Loucy (cell line): ENCODE results near the gene ZNF716.
A peak's percentile ranks its signal among the peaks of the same experiment; 100 is the strongest.

ENCODE experiments used
- EZH2phosphoT487 ChIP-seq: fragments of 200-600 bp; IDR thresholded peaks from 2 replicates; pipeline ENCODE4 v1.6.1; 2018; ENCODE audit warnings: antibody characterized with exemption, mild to moderate bottlenecking, moderate library complexity, borderline replicate concordance
- TF ChIP-seq, protein P1 (sequence below): fragments of 200-600 bp; sonication (generic); conservative IDR thresholded peaks from 2 replicates; pipeline ENCODE4 v1.5.1; 2014; ENCODE audit warnings: mild to moderate bottlenecking, antibody characterized with exemption, low read length

DNA sequence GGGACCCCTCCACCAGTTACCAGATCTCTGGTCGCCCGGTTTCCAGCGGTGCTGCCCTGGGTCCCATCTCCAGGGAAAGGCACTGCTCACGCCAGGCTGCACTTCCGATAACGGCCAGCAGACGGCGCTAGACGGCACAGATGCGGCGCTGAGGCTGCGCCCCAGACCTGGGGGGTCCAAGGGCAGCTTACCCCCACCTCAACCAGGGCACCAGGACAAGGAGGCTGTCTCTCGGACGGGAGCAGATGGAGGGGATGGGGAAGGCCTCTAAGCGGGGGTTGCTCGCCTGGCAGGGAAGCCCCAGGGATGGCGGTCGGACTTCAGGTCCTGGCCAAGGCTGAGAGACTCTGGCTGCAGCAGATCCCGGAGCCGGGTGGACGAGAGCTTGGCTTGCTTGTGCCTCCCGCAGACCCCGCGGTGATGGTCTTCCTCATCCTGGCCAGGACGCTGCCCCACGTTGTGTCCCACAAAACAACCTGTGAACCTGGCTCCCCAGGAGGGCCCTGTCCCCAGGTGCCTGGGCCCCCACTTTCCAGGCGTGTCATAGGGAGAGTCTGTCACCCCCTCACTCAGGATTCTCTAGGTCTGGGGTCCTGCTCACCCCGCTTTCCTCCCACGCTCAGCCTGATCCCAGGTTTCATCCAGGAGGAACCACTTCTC, 23.9 kb upstream of the ZNF716 start:
- TF ChIP-seq, protein P1, sequence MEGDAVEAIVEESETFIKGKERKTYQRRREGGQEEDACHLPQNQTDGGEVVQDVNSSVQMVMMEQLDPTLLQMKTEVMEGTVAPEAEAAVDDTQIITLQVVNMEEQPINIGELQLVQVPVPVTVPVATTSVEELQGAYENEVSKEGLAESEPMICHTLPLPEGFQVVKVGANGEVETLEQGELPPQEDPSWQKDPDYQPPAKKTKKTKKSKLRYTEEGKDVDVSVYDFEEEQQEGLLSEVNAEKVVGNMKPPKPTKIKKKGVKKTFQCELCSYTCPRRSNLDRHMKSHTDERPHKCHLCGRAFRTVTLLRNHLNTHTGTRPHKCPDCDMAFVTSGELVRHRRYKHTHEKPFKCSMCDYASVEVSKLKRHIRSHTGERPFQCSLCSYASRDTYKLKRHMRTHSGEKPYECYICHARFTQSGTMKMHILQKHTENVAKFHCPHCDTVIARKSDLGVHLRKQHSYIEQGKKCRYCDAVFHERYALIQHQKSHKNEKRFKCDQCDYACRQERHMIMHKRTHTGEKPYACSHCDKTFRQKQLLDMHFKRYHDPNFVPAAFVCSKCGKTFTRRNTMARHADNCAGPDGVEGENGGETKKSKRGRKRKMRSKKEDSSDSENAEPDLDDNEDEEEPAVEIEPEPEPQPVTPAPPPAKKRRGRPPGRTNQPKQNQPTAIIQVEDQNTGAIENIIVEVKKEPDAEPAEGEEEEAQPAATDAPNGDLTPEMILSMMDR, result peak; percentile 51
- no peak for TF ChIP-seq EZH2phosphoT487
